HG03442 (cell line): Measurements from ENCODE around the gene PJA1.
A peak's percentile ranks its signal among the peaks of the same experiment; 100 is the strongest.

Source experiments
- ATAC-seq: cut with Tn5 transposase; IDR thresholded peaks from one replicate; pipeline ENCODE4 v1.9.1; 2021; ENCODE audit warnings: mild to moderate bottlenecking, moderate library complexity; ENCODE audit not compliant: unreplicated experiment

The PJA1 gene, protein sequence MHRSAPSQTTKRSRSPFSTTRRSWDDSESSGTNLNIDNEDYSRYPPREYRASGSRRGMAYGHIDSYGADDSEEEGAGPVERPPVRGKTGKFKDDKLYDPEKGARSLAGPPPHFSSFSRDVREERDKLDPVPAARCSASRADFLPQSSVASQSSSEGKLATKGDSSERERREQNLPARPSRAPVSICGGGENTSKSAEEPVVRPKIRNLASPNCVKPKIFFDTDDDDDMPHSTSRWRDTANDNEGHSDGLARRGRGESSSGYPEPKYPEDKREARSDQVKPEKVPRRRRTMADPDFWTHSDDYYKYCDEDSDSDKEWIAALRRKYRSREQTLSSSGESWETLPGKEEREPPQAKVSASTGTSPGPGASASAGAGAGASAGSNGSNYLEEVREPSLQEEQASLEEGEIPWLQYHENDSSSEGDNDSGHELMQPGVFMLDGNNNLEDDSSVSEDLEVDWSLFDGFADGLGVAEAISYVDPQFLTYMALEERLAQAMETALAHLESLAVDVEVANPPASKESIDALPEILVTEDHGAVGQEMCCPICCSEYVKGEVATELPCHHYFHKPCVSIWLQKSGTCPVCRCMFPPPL

GRCh38 chrX:69165087-69165651, at the start of gene PJA1:
PJA1 (minus strand) TSS chrX:69165453; CDS start chrX:69163073, 2,380 bp downstream.
- ATAC-seq = peak; percentile 86

DNA sequence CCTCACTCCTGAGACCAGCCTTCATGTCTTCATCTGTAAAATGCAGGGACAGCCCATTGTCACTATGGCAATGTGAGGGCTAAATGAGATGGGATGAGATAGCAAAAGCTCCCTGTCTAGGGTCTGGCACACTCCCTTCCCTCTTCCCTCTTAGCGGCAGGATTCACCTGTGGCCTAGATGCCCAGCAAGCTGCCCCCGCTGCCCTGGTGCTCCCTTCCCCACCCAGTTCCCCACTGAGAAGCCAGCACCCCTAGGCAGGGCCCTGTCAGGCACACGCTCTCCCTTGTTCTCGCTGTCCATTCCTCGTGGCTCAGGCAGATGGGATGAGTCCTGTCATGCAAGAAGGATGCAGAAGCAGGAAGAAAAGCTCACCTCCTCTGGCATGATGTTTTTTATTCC, 49.2 kb upstream of the PJA1 start:
- no peak for ATAC-seq

DNA sequence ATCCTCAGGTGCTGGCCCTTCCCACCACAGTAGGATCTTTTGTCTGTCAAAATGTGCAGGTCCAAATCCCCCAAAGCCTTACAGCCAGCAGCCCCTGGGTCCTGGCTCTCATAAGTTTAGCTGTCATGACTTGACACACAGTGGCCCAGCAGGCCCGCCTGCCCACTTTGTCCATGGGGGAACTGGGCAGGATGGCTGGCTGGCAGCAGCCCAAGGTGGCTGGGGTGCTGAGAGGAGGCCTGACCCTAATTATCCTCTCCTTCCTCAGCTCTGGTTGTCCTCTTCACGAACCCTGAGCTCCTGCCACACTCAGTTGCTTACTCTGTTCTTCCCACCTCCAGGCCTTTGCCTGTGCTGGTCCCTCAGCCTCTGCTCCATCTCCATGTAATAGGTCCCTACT, 46.4 kb upstream of the PJA1 start:
- ATAC-seq = no peak

DNA sequence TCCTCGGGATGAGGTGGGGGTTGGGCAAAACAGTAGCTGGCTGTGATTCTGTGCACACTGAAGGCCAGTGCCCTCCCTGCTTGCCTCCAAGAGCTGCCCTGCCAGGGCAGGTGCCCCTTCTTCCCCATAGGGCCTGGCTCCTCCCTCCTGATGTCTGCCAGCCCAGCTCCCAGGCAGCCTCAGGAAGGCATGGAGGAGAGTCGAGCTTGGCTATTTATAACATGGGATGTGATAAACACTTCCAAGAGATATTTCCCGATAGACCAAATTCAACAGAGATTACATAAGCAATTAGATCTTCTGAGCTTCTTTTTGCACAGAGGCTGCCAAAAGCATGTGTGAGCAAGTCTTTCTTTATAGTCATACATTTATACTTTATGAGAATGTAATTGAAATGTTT, 45.3 kb upstream of the PJA1 start:
- ATAC-seq = no peak

- ATAC-seq = no peak
These were observed 42.0 kb upstream of the PJA1 start for GRCh38 chrX:69207216-69207615.

GRCh38 chrX:69203638-69204037, 38.4 kb upstream of the PJA1 start:
- no peak for ATAC-seq

DNA sequence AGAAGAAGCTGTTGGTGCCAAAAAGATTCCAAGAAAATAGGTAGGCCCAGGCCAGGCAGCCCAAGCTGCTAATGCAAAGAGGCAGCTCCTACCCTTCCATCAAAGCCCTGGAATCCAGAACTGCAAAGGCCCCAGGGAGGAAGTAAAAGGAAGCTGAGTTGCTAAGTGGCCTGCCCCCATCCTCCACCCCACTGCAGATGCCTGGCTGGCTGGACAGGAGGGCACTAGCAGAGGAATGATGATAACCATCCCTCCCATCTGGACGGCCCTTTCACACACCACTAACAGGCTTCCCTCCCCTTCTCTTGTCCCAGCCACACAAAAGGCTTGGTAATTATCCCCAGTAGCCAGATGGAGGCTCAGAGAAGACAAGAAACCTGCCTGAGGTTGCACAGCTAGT, 32.4 kb upstream of the PJA1 start:
- no peak for ATAC-seq

- no peak for ATAC-seq
These were observed 31.4 kb upstream of the PJA1 start for GRCh38 chrX:69196666-69197065.

DNA sequence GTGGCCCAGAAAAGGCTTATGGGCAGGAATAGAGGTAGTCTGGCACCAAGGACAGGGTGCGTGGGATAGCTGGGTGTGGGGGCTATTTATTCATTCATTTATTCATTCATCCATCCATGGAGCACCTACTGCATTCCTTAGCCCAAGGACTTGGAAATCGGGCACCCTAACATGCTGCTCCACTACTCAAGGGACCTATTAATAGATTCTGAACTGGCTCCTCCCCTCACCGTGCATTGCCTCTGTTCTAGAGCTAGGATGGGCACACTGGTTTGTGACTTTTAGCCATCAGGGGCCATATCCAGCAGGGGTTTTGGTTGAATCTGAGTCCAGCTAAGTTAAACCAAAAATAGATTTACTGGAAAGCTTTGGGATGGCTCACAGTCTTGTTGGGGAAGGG, 30.6 kb upstream of the PJA1 start:
- ATAC-seq = no peak

DNA sequence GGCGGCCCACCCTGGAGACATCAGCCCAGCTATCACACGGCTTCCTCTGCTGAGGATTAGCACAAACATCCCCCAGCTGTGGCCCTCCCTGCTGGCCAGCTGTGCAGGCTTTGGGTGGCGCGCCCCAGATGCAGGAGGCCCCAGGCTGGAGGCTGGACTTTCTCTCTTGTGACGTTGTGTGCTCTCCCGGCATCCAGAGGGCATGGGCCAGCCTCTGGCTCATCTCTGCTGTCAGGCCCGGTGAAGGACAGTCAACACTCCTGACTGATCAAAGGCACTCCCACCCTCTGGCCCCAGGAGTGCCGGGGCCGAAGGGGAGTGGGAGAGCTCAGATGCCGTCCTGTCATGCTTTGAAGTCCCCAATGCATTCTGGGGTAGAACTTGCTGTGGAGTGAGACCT, 29.9 kb upstream of the PJA1 start:
- no peak for ATAC-seq

- no peak for ATAC-seq
These were observed 27.4 kb upstream of the PJA1 start for GRCh38 chrX:69192603-69193002.

DNA sequence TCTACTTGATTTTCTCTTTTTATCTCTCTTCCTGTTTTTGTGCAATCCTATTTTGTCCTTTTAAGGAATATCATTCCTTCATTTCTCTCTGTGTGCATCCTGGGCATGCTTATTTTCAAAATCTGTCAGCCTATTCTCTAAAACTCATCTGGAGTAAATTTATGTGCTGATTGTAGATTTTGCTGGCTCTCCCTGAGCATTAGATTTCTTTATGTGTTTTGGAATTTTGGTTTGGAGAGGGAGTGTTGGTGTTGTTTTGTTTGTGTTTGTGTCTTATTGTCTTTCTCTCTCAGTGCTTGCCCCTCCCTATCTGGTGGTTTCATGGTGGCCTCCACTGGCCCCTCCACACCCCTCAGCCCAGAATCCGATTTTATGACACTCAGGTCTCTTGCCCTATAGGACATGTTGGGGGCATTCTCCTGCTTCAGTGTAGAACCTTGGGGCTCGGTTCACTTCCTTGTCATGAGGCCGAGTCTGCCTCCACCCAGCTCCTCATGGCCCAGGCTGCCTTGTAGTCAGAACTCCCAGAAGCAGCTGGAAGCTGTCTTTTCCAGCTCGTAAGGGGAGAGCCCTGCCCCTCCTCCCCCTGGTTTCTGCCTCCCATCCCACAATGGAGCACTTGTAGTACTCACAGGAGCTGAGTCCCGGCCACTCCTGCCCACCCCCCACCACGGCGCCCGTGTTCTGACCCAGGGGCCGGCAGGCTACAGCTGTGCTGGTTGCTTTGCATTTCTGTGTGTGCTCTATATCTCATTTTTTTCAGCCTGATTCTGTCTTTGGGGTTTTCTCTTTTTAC, 24.5 kb upstream of the PJA1 start:
- ATAC-seq = no peak

DNA sequence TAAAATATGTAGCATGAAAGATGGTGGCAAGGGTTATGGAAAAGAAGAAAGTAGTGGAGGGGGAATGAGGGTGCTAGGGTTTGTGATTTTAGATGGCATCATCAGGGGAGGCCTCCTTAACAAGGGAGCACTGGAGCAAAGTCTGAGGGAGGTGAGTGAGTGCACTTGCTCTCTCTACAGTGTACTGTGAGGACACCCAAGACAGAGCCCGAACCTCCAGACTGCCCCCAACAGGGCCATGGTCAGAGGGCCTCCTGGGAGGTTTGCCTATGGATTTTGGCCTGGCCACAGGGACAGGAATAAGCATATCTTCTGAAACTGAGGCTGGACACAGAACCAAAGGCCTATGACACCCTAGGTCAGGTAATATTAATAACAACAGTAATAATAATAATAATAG, 21.4 kb upstream of the PJA1 start:
- no peak for ATAC-seq

GRCh38 chrX:69185886-69186285, 20.6 kb upstream of the PJA1 start:
- ATAC-seq = no peak

GRCh38 chrX:69185141-69185540, 19.9 kb upstream of the PJA1 start:
- ATAC-seq = no peak

DNA sequence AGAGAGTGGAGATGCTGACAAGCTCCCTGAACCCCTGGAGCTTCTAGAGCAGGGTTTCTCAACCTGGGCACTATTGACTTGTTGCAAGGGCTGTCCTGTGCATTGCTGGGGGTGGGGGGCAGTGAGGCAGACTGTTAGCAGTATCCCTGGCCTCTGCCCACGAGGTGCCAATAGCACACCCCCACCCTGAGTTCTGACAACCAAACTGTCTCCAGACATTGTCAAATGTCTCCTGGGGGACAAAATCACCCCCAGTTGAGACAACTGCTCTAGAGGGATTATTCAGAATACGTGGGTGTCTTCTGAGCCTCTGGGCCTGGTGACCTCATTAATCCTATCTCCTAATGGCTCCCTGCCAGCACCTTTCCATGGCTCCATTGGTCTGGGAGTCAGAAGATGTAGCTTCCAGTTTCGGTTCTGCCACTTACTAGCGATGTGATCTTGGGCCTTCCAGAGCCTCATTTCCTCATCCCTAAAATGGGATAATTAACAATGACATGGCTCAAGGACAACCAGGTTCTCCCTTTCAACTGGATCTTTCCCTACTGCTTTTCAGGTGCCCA, 17.6 kb upstream of the PJA1 start:
- ATAC-seq = no peak

DNA sequence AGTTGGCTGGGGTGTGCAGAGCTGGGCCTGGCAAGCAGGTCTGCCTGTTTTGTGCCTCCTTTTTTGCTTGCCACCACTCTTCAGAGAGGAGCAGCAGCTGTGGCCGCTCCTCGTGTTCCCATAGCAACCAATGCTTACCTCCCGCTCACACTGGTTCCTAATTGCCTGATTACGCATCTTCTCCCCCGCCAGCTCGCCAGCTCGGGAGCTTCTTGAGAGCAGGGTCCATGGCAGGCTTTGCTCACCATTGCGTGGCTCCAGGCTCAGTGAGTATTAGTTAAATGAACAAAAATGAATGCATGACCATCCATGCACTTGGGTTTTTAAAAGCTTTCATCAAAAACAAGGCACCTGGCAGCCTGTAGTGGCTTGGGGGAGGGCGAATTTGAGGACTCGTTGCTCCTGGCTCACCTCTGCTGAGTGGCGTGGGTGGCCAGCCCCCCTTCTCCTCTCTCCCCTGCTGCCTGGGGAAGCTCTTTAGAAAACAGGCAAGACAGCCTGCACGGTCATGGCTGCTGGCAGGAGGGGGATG, 14.2 kb upstream of the PJA1 start:
- no peak for ATAC-seq

DNA sequence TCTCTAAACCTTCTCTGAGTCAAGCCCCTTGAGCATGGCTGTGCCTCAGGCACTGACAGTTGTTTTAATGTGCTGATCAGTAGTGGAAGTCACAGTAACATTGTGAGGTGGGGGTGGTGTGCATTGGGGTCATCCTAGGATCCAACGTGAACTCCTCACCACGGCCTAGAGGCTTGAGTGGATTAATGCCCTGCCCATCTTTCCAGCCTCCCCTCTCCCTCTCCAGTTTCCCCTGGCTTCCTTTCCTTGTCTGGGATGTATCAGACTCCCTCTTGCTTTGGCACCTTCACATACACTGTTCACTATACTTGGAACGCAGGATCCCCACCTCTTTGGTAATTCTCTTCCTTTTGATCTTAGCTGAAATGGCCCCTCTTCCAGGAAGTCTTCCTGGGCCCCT, 13.3 kb upstream of the PJA1 start:
- no peak for ATAC-seq

GRCh38 chrX:69177511-69178162, 12.4 kb upstream of the PJA1 start:
- no peak for ATAC-seq

DNA sequence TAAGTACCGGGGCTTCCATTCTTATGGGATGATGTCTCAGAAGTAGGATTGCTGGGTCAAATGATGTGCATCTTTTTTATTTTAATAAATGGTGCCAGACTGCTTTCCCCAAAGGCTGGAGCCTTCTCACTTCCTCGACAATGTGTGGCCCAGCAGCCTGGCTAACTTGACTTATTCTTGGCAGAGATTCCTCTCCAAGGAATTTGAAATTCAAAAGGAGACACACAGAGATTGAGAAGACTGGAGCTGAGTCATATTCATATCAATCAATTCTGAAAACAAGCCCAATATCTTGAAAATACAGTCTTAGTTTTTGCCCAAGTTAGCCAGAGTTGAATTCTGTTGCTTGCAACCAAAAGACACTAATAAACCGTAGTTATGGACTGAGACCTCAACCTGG, 10.8 kb upstream of the PJA1 start:
- ATAC-seq = no peak

GRCh38 chrX:69173906-69174305, 8.7 kb upstream of the PJA1 start:
- no peak for ATAC-seq
